HL-60 (cell line): ENCODE measurements around the gene ZNF792.
"Not testable (repeated sequence)": the region's sequence is repeated elsewhere in the genome, so short reads cannot be mapped to it uniquely, and the experiment has no call there.

ENCODE experiments used
- DNase-seq, 2 experiments: peaks; one replicate each; pipeline ENCODE4 v3.0.0-alpha.2; 2010 to 2020; ENCODE audit warnings: low read depth in 1 of 2, low spot score in 1 of 2
- H3K27ac ChIP-seq: fragments of 250-450 bp; sonication (Bioruptor Pico); replicated peaks from 2 replicates; pipeline ENCODE4 v1.5.1; 2020; ENCODE audit warnings: mild to moderate bottlenecking, moderate library complexity
- H3K27me3 ChIP-seq: fragments of 250-450 bp; sonication (Bioruptor Pico); 2 replicates; pipeline ENCODE4 v1.5.1; 2021; ENCODE audit warnings: mild to moderate bottlenecking, moderate library complexity; ENCODE audit not compliant: insufficient read depth, poor library complexity, severe bottlenecking
- H3K4me3 ChIP-seq: replicated peaks from 2 replicates; pipeline ENCODE4 v1.5.1; 2011; ENCODE audit warnings: mild to moderate bottlenecking, control low read depth, low read length; ENCODE audit not compliant: insufficient read depth
- CTCF ChIP-seq: IDR thresholded peaks from one replicate; pipeline ENCODE4 v1.5.1; 2011; ENCODE audit warnings: low read length, control low read depth, inconsistent platforms; ENCODE audit not compliant: insufficient read depth
- GABPA ChIP-seq: IDR thresholded peaks from 2 replicates; pipeline ENCODE4 v1.6.1; 2012; ENCODE audit warnings: low read depth
- POLR2AphosphoS5 ChIP-seq: IDR thresholded peaks from 2 replicates; pipeline ENCODE4 v1.6.1; 2012; ENCODE audit warnings: low read depth
- REST ChIP-seq: IDR thresholded peaks from 2 replicates; pipeline ENCODE4 v1.6.1; 2012; ENCODE audit warnings: low read depth; ENCODE audit not compliant: insufficient replicate concordance
- SPI1 ChIP-seq: IDR thresholded peaks from 2 replicates; pipeline ENCODE4 v1.6.1; 2012; ENCODE audit warnings: low read depth, mild to moderate bottlenecking, borderline replicate concordance

Gene ZNF792

GRCh38 chr19:35006999-35007365 is 43.0 kb upstream of the ZNF792 start:
- Histone ChIP-seq H3K27me3 (no peaks in the 10 kb centered on the region), H3K4me3 (no peak overlapping the region), H3K27ac (no peak overlapping the region)
- TF ChIP-seq REST (no peak), SPI1 (no peak), POLR2AphosphoS5 (0 out of 2 replicates have a peak, but pooled peaks have one; percentile 8)
- DNase-seq, result no peak

DNA sequence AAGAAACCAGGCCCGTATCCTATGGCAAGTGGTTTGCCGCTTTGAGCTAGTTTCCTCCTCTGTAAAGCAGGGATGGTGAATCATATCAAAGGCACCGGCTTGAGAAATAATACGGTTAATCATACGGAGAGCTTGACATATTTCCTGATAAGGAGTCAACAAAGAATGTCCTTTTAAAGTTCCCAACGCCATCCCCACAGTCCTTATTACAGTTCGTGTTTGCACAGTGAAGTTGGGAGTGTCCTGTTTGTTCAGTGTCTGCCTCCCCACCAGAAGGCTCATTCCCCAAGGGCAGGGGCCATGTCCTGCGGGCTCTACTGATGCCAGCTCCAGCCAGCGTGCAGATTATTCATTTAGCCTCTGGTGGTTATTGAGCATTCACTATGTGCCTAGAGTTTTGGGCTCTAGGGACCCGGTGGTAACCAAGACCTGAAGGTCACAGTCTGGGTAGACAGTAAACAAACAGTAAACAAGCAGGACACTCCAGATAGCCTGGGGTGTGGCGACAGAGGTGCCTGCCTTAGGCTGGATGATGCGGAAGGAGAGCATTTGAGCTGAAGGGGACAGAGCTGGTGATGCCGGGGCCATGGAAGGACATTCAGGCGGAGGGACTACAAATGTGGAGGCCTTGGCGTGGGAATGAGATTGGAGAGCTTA is 42.4 kb upstream of the ZNF792 start:
- TF ChIP-seq GABPA (no peak), SPI1 (no peak), REST (no peak), CTCF (no peak), POLR2AphosphoS5 (0 out of 2 replicates have a peak, but pooled peaks have one; percentile 11)
- no peak overlapping the region for H3K27ac ChIP-seq
- no peaks in the 10 kb centered on the region for H3K27me3 ChIP-seq
- no peak for DNase-seq
- H3K4me3 ChIP-seq, result no peak overlapping the region

DNA sequence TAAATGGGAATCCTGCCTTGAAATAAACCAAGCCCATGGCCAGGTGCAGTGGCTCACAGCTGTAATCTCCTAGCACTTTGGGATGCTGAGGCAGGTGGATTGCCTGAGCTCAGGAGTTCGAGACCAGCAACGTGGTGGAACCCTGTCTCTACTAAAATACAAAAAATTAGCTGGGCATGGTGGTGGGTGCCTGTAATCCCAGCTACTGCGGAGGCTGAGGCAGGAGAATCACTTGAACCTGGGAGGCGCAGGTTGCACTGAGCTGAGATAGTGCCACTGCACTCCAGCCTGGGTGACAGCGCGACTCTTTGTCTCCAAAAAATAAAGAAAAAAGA is 41.9 kb upstream of the ZNF792 start:
- not testable (repeated sequence) for DNase-seq, H3K27ac ChIP-seq, H3K4me3 ChIP-seq, H3K27me3 ChIP-seq

DNA sequence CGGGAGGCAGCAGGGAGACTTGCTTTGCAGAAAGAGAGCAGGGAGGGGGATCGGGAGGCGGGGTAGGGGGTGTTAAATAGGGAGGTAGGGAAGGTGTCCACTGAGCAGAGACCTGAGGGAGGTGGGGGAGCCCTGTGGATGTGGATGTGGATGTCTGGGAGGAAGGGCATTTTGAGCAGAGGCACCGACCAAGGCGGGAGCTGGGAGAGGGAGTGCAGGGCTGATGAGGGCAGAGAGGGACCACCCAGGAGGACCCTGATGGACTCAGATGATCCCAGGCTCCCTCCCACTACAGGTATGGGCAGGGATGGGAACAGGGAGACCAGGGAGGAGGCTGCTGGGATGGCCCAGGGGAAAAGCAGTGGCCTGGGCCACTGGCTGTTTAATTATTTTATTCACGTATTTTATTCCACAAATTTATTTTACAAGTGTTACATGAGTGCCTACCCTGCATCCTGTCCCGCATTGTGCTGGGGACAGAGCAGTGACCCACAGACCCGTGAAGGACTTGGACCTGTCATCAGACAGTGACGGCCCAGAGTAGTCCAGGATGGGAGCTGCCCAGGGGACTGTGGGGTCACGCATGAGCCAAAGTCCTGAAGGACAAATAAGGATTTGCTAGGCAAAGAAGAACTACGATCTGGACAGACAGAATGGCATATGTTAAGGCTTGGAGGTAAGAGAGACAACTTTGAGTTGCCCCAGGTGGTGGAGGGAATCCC is 41.4 kb upstream of the ZNF792 start:
- H3K4me3 ChIP-seq, result no peak overlapping the region
- no peak overlapping the region for H3K27ac ChIP-seq
- no peak for DNase-seq
- H3K27me3 ChIP-seq, result no peaks in the 10 kb centered on the region
- TF ChIP-seq POLR2AphosphoS5 (no peak), REST (no peak), CTCF (no peak), GABPA (no peak), SPI1 (no peak)
